GM18520 (cell line): ENCODE results near the gene CFAP221.

Experiments
- ATAC-seq: cut with Tn5 transposase; IDR thresholded peaks from one replicate; pipeline ENCODE4 v1.9.1; 2021; ENCODE audit not compliant: unreplicated experiment

Gene CFAP221

DNA sequence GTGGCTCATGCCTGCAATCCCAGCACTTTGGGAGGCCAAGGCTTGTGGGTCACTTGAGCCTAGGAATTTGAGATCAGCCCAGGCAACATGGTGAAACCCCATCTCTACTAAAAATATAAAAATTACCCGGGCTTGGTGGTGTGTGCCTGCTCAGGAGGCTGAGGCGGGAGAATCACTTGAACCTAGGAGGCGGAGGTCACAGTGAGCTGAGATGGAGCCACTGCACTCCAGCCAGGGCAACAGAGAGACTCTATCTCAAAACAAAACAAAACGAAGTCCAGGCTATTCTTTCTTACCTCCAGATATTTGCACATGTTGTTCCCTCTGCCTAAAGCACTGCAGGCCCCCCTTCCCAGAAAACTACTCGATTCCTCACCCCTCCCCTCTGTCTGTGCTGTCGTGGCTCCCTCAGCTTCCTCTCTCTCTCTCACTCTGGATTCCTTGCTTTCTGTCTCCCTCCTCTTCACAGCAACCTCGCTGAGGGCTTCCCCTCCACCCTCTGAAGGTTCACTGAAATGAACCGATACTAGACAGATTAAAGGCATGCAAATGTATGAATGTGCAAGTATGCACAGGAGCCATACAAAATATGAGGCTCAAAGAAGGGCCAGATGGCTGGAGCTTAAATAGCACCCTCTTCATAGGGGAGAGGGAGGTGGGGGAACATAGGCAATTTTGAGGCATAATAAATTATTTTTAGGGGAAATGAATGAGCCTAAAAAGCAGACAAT is 153.2 kb downstream of the CFAP221 start:
- peak; percentile 66 for ATAC-seq

DNA sequence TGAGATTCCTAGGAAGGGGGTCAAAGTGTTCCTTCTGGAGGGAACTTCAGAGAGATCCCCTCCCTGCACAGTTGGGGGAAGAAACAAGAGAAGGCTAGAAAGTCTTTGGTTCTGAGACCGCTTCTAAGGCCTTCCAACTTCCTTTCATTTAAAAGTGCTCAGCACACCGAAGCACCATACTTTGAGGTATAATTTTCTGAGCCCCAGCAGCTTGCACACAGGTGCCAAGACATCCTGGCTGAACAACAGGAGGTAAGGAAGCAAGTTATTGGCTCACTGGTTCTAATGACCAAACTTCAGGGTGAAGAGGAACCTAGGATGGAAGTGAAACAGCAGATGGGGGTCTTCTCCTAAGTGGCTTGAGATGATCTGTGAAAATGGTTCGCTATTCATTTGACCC is 154.0 kb downstream of the CFAP221 start:
- ATAC-seq: no peak

DNA sequence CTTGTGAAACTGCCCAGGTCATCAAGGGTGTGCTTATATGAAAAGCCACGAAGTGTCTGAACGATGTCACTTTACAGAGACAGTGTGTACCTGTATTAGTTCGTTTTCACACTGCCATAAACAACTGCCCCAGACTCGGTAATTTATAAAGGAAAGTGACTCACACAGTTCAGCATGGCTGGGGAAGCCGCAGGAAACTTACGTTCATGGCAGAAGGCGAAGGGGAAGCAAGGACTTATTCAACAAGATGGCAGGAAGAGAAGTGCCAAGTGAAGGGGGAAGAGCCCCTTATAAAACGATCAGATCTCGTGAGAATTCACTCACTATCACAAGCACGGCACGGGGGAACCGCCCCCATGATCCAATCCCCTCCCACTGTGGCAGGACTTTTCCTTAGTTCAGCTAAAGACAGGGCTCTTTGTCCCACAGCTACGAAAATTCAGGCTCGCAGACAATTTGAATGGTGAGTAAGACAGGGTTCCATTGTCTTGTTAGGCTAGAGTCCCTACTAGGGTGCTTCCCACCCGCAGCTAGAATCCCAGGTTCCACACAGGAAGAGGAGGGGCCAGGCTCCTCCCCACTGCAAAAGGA is 154.9 kb downstream of the CFAP221 start:
- ATAC-seq: no peak

DNA sequence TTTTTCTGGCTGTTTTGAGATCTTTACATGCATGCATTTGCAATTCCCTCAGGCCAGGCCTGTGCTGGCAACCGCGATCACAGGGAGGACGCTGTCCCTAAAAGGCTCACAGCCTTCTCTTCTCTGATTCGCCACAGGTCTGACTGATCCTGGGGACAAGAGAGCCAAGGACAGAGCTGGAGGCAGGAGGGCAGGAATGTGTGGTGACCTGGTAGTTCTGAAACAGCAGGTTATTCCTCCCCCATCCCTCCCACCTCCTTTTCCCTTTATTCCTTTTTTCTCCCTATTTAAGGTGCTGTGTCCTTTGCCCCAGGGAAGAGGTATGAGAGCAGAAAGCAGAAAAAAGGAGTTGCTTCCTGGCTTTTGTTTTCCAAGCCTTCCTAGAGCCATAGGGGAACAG is 156.6 kb downstream of the CFAP221 start:
- no peak for ATAC-seq

DNA sequence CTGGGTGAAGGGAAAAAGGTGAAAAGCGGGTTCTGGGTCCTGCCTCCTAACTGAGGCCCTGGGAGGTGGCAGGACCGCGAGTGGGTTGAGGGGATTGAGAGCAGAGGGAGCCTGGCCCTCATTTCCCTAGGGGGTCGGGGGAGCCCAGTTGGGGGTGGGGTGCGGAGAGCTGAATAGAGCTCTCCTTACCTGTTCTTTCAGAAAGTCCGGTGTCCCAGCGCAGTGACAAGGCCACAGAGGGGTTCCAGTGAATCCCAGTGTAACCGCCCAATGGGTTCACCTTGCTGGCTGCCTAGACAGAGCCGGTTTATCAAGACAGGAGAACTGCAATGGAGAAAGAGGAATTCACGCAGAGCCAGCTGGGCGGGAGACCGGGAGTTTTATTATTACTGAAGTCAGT is 157.1 kb downstream of the CFAP221 start:
- no peak for ATAC-seq

DNA sequence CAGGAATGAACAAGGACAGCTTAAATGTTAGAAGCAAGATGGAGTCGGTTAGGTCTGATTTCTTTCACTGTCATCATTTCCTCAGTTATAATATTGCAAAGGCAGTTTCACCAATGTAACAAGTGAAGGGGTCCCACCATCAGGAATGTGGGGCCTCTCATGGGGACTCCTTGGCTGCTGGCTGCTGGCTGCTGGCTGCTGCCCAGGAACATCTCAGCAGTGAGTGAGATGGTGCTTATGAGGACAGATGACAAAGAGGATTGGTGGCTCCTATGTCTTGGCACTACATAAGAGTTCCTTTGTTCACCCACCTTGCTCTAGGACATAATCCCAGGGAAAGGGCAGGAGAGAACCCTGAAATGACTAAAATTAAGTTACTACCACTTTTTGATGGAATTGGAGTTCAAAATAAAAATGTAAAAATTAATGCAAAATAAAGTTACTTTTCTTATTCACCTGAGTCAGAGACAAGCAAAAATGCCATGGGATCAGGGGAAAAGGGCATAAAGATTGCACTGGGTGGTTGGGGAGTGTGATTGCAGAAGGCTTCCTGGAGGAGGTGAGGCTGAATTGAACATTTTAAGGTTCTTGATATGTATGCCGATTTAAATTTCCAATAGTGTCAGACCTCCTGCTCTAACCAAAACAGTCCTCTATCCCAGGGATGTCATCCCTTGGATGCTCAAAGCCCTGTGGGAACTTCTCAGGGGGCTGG is 158.1 kb downstream of the CFAP221 start:
- no peak for ATAC-seq

DNA sequence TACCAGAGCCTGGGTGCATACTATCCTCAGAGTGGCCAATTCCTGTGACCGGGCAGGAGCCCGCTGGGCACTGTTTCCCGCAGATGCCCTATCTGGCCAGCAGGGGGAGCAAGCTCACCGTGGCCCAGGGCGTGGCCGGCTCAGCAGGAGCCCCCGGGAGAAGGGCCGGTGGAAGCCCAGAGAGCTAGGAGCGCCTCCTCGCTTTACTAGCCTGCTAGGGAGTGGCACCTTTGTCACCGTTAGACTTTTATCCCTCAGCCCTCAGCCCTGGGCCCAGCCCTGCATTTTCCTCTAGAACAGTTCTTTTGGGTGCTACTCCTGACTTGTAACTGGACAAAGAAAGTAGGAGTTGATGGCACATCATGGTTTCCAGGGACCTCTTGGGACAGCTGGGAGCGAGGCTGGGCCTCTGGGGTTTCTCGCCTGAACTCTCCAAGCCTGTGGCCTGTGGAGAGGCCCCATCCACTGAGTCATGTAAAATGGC is 158.7 kb downstream of the CFAP221 start:
- ATAC-seq: peak; percentile 57

DNA sequence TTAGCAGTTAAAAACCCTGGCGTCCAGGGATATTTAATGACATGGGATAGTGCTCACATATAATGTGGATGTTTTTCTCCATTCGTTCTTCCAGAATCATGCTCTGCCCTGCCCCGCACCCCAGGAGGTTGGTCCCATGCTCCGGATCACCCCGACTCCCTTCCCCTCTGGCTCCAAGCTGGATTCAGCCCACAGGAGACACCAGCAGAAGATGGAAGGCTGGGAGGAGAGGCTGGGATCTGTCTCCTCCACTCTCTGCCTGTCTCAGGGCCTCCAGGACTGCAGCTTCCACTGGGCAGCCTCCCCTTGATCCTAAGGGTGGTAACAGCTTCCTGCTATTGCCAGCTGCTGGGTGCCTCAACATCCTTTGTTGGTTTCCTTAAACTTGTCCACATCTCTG is 159.3 kb downstream of the CFAP221 start:
- no peak for ATAC-seq

DNA sequence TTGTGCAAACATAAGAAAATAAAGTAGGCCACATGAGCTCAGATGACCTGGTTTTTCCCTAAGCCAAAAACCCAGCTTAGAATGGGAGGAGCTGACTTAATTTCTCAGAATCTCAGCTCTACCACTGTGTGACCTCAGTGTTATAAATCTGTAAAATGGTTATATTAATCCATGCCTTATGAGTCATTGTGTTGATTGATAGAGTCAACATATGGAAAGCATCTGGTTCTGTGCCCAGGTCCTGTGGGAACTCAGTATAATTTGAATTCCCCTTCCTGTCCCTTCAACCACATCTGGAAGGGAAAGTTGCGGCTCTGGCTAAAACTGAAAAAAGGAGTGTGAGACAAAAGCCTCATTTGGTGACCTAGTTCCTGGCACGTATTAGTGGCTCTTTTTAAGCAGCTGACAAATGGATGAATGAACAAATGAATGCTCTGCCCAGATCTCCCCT is 160.4 kb downstream of the CFAP221 start:
- peak; percentile 52 for ATAC-seq

DNA sequence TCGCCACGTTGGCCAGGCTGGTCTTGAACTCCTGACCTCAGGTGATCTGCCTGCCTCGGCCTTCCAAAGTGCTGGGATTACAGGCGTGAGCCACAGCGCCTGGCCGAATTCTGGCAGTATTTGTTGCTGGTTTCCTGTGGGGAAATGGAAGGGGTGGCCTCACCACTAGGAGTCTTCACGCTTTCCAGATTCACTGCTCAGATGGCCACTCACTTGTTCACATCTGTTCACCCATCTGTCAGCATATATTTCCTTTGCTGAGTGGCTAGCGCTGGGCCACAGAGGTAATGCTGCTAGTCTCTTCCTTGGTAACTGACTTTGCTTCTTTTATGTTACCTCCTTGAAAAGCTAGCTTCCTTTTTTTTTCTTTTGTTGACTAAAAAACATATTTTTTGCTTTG is 162.0 kb downstream of the CFAP221 start:
- ATAC-seq: no peak
